ENCODE measurements around the gene SACM1L.
"Not testable (repeated sequence)": the region's sequence is repeated elsewhere in the genome, so short reads cannot be mapped to it uniquely, and the experiment has no call there.

The SACM1L gene

GRCh38 chr3:45695166-45695565 is 6.0 kb downstream of the SACM1L start:
- DNase-seq = not testable (repeated sequence)

GRCh38 chr3:45700570-45701073 is 11.4 kb downstream of the SACM1L start:
- no peak for DNase-seq

- DNase-seq = no peak
Measured at GRCh38 chr3:45701172-45701867, 12.1 kb downstream of the SACM1L start.

GRCh38 chr3:45704301-45704943 is 15.2 kb downstream of the SACM1L start:
- no peak for DNase-seq

- DNase-seq = no peak
Measured at GRCh38 chr3:45705839-45706808, 16.9 kb downstream of the SACM1L start.

GRCh38 chr3:45711931-45712330 is 22.7 kb downstream of the SACM1L start:
- no peak for DNase-seq

- no peak for DNase-seq
Measured at GRCh38 chr3:45712434-45713110, 23.4 kb downstream of the SACM1L start.

GRCh38 chr3:45715945-45716344 is 26.7 kb downstream of the SACM1L start:
- no peak for DNase-seq

- DNase-seq = no peak
Measured at GRCh38 chr3:45716790-45717336, 27.7 kb downstream of the SACM1L start.

- no peak for DNase-seq
Measured at GRCh38 chr3:45719655-45720487, 30.7 kb downstream of the SACM1L start.

- no peak for DNase-seq
Measured at GRCh38 chr3:45724911-45725310, 35.7 kb downstream of the SACM1L start.

- DNase-seq = no peak
Measured at GRCh38 chr3:45729614-45730013, 40.4 kb downstream of the SACM1L start.

- no peak for DNase-seq
Measured at GRCh38 chr3:45730409-45731154, 41.4 kb downstream of the SACM1L start.

GRCh38 chr3:45736707-45737106 is 47.5 kb downstream of the SACM1L start:
- no peak for DNase-seq

GRCh38 chr3:45737234-45737633 is 48.0 kb downstream of the SACM1L start:
- DNase-seq = no peak

GRCh38 chr3:45739991-45740390 is 50.8 kb downstream of the SACM1L start:
- DNase-seq = no peak

- DNase-seq = no peak
Measured at GRCh38 chr3:45741247-45741646, 52.1 kb downstream of the SACM1L start.

GRCh38 chr3:45741742-45742460 is 52.7 kb downstream of the SACM1L start:
- peak; percentile 27 for DNase-seq

GRCh38 chr3:45742461-45743089 is 53.4 kb downstream of the SACM1L start:
- no peak for DNase-seq
